PC-9 (cell line): ENCODE data around the gene NCR3LG1.

ENCODE experiments used
- CTCF ChIP-seq: fragments of 200-600 bp; sonication (generic); conservative IDR thresholded peaks from 2 replicates; pipeline ENCODE4 v1.6.1; 2017; ENCODE audit warnings: mixed run types, antibody characterized with exemption, mild to moderate bottlenecking, moderate library complexity
- EZH2 ChIP-seq: fragments of 200-600 bp; sonication (generic); IDR thresholded peaks from 2 replicates; pipeline ENCODE4 v1.8.0; 2017; ENCODE audit warnings: antibody characterized with exemption, low read depth

GRCh38 chr11:17387811-17388210, 36.2 kb downstream of the NCR3LG1 start:
- TF ChIP-seq CTCF (no peak), EZH2 (no peak)
